Measurements from ENCODE around the gene C4BPA.

C4BPA gene

GRCh38 chr1:207088701-207089626 is 15.1 kb upstream of the C4BPA start, which contains the start of gene C4BPB (continued):
- TF ChIP-seq ZNF513 (tag by site-specific recombination; IDR thresholded peaks at IDR 0.05) (no peak), ZNF785 (tag by site-specific recombination; IDR thresholded peaks at IDR 0.05) (no peak), GFI1B (tag by site-specific recombination; IDR thresholded peaks at IDR 0.05) (no peak), ZNF692 (tag by site-specific recombination; IDR thresholded peaks at IDR 0.05) (no peak), ZNF530 (tag by site-specific recombination; IDR thresholded peaks at IDR 0.05; ENCODE audit: low read depth) (no peak), ZBTB49 (tag by site-specific recombination; IDR thresholded peaks at IDR 0.05; ENCODE audit: low read depth) (no peak), ZBTB21 (tag by site-specific recombination; IDR thresholded peaks at IDR 0.05) (no peak), GLI4 (tag by site-specific recombination; IDR thresholded peaks at IDR 0.05) (no peak), WT1 (tag by site-specific recombination; IDR thresholded peaks at IDR 0.05) (no peak), ZNF391 (tag by site-specific recombination; IDR thresholded peaks at IDR 0.05; ENCODE audit: borderline replicate concordance, low read depth) (no peak), ZFP3 (tag by site-specific recombination; IDR thresholded peaks at IDR 0.05; ENCODE audit: low read depth) (no peak), ZNF664 (tag by site-specific recombination; IDR thresholded peaks at IDR 0.05) (no peak)

- Histone ChIP-seq H3K36me3 (ENCODE audit: control insufficient read depth in 2 of 2, insufficient read depth in 1 of 2, low read length in 2 of 2) (no peaks in the 10 kb centered on the region), H3K4me1 (ENCODE audit: control insufficient read depth, insufficient read depth, low read length) (no peaks in the 10 kb centered on the region), H3K27ac (ENCODE audit: extremely low read depth, low read depth, low read length) (no peak overlapping the region), H3K4me3 (ENCODE audit: low read depth, low read length) (no peak overlapping the region), H3K9me3 (ENCODE audit: control insufficient read depth, insufficient read depth, low read depth, low read length) (no peaks in the 10 kb centered on the region)
- ChIA-PET POLR2A (no interaction called here), CTCF (interaction anchor here (0.5 to 0.8 kb wide), 5 partner anchors 19 to 409 kb away, joined by 3 to 7 read pairs (median 3); no protein-coding TSS in a partner anchor)
- no peak for TF ChIP-seq ZNF26 (tag by site-specific recombination; IDR thresholded peaks at IDR 0.05)
- TF ChIP-seq ZNF555 (tag by site-specific recombination; conservative IDR thresholded peaks at IDR 0.05): no peak
- TF ChIP-seq GLIS2 (tag by site-specific recombination; IDR thresholded peaks at IDR 0.05): no peak
- TF ChIP-seq ZNF530 (tag by site-specific recombination; IDR thresholded peaks at IDR 0.05; ENCODE audit: low read depth): no peak
- TF ChIP-seq WT1 (tag by site-specific recombination; IDR thresholded peaks at IDR 0.05): no peak
- no peak for TF ChIP-seq ZNF529 (tag by site-specific recombination; IDR thresholded peaks at IDR 0.05; ENCODE audit: insufficient replicate concordance)
- TF ChIP-seq ZNF311 (tag by site-specific recombination; IDR thresholded peaks at IDR 0.05; ENCODE audit: borderline replicate concordance): no peak
- no peak for TF ChIP-seq ZBTB20 (tag by site-specific recombination; IDR thresholded peaks at IDR 0.05)
- TF ChIP-seq ZNF37A (tag by site-specific recombination; IDR thresholded peaks at IDR 0.05): no peak
- no peak for TF ChIP-seq ZNF560 (tag by site-specific recombination; IDR thresholded peaks at IDR 0.05; ENCODE audit: borderline replicate concordance)
- no peak for TF ChIP-seq REPIN1 (tag by site-specific recombination; IDR thresholded peaks at IDR 0.05; ENCODE audit: low read depth)
- no peak for TF ChIP-seq ZNF335 (tag by site-specific recombination; conservative IDR thresholded peaks at IDR 0.05)
- no peak for TF ChIP-seq ZBTB44 (tag by site-specific recombination; IDR thresholded peaks at IDR 0.05)
- no peak for TF ChIP-seq GFI1B (tag by site-specific recombination; IDR thresholded peaks at IDR 0.05)
- no peak for TF ChIP-seq ZBTB6 (tag by site-specific recombination; IDR thresholded peaks at IDR 0.05)
These were observed 14.2 kb upstream of the C4BPA start for GRCh38 chr1:207089627-207090355.

Data from HEK293 (cell line).